CD4-positive, alpha-beta T cell treated with Interferon gamma for 1 hour (primary cell): ENCODE results near the gene DPP8.
"Not testable (repeated sequence)": the region's sequence is repeated elsewhere in the genome, so short reads cannot be mapped to it uniquely, and the experiment has no call there.

ENCODE experiments used
- DNase-seq: peaks from one replicate; pipeline ENCODE4 v3.0.0-alpha.2; 2020

DPP8 gene

DNA sequence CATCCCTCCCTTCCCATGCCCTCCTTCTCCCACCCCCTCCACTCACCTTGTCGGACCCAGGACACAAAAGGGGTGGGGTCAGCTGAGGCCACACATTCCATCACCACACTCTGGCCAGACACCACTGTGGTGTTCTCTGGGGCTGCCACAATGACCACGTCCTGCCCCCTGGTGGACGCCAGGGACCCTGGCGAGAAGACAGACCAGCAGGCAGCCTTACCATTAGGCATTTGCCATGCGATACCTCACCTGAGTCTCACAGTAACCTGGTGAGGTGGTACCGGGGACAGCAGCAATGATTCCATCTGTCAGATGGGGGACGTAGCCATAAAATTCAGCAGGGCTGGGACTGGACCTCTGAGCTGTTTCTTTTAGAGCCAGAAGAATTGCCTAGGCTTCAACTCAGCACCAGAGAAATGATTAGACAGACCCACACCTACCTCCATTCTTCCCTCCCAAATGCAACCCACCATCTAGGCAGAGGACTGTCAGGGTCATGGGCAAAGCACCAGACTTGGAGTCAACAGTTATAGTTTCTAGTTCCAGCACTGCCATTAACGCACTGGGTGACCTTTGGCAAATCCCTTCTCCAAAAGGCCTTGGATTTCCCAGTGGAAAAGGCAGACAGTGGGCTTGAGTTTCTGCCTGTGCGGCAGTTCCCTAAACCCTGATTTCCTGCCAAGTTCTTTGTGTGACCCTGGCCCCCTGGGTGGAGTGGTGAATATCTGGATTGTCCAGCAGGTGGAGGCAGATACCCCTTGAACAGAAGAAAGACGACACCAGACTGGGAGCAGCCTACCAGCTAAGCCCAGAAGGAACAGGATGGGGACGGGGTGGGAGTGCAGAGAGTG, 116.5 kb downstream of the DPP8 start:
- DNase-seq, result no peak

DNA sequence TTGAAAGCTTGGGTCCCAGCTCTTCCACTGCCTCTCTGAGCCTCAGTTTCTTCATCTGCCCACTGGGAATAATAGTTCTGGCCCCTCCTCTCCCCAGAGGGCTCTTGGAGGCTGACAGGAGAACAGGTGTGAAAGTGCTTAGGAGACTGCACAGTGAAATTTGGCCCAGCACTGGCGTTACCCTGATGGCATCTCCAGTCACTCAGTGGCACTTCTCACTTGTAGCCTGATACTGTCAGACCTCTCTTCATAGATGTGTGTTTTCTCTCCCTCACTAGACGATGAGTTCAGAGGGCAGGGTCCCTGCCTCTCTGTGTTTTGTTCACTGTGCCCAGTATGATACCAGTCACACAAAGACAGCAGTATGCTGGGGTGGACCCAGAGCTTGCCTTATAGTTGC, 117.5 kb downstream of the DPP8 start:
- no peak for DNase-seq

DNA sequence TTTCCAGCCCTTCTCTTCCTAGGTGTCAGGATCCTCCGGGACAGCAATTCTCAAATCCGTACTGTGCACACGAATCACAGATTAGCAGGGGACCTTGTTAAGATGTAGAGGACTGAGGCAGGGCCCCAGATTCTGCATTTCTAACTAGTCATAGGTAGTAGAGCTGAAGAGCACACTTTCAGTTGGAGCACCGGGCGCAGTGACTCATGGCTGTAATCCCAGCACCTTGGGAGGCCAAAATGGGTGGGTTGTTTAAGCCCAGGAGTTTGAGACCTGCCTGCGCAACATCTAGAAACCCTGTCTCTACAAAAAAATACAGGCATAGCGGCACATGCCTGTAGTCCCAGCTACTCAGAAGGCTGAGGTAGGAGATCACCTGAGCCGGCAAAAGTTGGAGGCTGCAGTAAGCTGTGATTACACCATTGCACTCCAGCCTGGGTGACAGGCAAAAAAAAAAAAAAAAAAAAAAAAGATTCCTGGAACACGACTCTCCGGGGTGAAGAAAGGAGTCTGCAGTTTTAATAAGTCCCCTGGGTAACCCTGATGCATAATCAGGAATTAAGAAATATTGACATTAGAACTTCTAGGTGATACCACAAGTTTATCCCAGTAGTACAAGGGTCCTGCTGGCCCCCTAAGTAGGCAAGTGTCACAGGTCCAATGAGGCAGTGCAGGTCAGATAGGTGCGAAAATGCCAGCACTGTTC, 118.3 kb downstream of the DPP8 start:
- DNase-seq, result no peak

DNA sequence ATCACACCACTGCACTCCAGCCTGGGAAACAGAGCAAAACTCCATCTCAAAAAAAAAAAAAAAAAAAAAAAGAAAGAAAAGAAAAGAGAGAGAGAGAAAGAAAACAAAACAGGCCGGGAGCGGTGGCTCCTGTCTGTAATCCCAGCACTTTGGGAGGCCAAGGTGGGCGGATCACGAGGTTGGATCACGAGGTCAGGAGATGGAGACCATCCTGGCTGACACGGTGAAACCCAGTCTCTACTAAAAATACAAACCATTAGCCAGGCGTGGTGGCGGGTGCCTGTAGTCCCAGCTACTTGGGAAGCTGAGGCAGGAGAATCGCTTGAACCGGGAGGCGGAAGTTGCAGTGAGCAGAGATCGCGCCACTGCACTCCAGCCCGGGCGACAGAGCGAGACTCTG, 119.0 kb downstream of the DPP8 start:
- not testable (repeated sequence) for DNase-seq

DNA sequence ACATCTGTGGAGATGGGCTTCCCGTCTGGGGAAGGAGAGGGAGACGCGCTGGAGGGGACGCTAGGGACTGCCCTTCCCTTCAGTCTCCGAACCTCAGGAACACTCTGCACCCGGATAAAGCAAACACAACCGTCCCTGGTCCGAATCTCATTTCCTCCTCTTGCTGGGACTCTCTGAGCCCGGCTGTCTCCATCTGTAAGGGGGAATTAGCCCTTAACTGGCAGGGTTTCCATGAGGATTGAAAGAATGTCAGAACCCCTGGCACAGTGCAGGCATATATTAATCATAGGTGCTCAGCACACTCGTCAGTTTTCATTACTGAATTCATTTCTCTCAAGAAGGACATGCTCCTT, 120.5 kb downstream of the DPP8 start:
- DNase-seq, result no peak

DNA sequence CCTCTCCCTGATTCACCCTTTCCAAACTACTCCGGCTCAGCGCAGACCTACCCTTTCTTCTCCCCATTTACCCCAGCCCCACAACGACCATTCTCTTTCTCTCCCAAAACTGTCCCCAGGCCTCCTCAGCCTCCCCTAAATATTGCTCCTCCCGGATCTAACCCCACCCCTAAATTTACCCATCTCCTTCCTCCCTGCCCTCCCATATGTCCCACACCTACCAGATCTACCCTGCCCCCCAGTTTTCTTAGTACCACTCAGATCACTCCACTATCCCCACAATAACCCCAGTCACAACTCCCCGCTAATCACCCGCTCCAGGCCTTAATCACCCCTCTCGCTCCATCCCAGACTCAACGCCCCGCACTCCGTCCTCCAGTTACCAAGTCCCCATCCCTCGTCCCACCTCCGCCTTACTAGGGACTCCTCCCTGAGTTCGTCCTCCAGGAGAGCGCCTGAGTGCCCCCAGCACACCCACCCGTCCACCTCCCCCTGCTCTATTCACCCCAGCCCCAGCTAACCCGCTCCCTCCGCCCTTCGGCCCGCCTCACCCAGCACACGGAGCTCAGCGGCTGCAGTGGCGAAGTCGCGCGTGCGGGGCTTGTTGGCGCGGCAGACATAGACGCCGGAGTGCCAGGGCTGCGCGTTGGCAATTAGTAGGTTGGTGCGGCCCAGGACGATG, 121.1 kb downstream of the DPP8 start:
- no peak for DNase-seq

DNA sequence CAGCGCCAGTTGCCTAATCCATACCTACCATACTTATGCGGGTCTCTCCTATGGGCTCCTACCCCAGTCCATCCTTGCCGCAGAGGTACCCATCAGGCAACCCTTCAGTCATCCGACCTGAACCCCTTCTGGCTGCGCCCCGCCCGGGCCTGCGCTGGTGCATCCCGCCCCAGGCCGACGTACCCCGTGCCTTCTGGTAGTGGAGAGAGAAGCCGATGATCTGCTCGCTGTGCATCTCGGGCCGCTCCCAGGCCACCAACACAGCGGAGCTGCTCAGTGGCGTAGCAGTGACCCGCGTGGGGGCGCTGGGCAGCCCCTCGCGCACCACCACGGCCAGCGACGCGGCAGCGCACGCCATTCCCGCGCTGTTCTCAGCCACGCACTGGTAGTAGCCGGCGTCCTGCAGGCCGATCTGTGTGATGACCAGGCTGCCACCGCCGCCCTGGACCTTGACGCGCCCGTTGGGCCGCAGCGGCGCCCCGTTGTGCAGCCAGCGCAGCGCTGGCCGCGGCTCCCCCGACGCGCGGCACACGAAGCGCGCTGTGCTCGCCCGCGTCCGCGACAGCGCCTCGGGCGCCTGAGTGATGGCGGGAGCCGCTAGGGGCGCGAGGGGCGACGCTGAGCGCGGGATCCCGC, 121.8 kb downstream of the DPP8 start:
- no peak for DNase-seq

DNA sequence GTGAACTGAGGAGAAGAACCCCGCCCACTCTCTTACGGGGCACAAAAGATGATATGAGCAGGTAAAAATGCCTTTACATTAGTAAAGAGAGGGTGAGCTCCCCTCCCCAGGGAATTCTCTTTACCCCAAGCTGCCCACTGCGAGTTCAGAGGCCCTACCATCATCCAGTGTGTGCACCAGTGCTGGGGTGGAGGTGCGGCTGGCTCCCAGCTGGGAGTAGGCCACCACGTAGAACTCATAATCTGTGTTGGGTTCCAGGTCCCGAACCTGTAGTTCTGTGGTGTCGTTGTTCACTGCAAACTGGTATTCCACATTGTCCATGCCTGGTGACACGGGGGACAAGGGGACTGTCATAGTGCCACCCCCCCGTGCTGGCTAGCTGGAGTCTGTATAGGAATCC, 122.6 kb downstream of the DPP8 start:
- DNase-seq, result no peak

DNA sequence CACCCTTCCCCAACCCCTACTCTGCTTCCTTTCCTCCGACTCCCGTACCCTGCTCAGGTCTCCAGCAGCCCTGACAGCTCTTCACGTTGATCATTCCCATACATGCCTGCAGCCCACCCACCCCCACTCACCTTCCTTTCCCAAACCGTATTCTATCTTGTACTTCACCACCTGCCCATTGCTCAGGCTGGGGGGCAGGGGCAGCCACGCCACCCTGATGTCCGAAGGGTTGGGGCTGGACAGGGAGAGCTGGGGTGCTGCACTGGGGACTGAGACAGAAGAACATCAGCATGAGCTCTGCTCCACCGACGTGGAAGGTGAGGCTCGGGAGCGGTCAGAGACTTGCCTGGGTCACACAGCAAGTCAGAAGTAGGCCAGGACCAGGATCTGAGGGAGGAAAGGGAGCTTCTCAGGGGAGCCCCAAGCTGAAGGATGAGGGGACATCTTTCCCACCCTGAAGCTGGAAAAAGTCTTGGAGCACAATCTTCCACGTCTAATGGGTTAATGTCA, 123.2 kb downstream of the DPP8 start:
- no peak for DNase-seq

DNA sequence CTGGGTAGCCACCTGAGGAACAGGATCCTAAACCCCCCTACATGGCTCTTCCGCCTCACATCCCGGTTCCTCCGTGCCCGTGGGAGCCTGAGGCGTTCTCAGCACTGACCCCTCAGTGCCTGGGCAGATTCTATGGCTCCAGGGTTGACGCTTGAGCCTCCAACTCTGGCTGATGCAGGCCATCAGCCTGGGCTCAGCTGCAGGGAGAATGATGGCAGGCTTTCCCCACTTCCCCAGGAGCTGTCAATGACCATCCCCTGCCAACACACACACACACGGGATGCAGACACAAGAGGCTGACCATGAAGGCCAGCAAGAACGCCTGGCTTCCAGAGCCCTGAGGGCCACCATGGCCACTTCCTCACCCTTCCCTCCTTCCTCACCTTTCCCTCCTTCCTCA, 123.9 kb downstream of the DPP8 start:
- no peak for DNase-seq

DNA sequence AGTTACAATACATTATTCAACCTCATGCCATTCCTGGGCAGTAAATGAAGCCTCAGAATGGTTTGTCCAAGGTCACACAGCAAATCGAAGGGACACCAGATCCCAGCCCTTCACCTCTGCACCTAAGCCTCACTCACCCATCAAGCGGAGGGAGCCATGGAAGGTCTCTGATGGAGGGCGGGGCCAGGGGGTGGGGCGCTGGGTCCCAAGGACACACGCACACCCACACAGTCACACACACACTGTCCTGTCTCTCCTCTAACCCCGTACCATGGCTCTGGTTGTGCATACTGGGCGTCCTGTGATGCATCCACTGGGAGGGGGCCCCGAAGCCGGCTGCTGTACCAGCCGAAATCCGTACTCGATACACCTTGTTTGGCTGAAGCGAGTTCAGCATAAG, 124.4 kb downstream of the DPP8 start:
- DNase-seq, result no peak
